G401.6 (cell line): Measurements from ENCODE around the gene HMBS.
"Not testable (repeated sequence)": the region's sequence is repeated elsewhere in the genome, so short reads cannot be mapped to it uniquely, and the experiment has no call there.

Experiments
- FAIRE-seq: peaks from 2 replicates; lab custom pipeline; 2012; peaks lifted over from hg19 to GRCh38; lab: Jason Lieb, UNC

Gene HMBS

DNA sequence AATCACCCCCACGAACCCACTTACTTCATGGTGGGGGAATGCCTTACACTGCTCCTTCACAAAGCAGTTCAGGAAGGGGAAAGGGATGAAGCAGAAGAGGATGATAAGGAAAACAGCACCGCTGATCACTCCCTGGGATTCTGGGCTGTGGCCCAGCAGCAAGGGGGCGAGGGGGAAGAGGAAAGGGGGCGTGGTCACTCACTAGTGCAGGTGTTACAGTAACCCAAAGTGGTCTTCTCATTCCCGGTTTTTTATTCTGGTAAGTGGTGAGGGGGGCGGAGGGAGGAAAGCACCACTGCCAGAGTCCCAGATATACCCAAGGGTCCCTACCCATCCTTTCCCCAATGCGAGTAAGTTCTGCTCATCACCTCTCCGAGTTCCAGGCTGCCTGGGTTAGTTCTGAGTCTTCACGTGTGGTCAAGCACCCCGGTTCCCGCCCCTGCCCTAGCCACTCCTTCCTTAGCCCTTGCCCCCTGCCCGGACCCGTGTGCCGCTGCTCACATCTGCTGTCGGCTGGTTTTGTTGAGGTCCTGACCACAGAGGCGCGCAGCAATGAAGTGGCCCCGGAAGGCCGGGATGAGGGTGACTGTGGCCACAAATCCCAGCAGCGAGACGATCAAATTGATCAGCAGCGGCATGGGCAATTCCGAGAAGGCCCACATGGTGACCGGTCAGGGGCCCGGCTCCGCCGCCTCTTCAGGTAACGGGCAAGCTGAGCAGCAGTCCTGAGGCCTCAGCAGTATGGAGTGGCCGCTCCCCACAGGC lies 16.5 kb downstream of the HMBS start:
- no peak for FAIRE-seq

GRCh38 chr11:119101759-119102423 lies 17.2 kb downstream of the HMBS start, which contains the start of gene DPAGT1:
Gene DPAGT1, minus strand, starts transcription at chr11:119101853. Its CDS starts 198 bp downstream, at chr11:119101655.
- FAIRE-seq: peak; percentile 96

DNA sequence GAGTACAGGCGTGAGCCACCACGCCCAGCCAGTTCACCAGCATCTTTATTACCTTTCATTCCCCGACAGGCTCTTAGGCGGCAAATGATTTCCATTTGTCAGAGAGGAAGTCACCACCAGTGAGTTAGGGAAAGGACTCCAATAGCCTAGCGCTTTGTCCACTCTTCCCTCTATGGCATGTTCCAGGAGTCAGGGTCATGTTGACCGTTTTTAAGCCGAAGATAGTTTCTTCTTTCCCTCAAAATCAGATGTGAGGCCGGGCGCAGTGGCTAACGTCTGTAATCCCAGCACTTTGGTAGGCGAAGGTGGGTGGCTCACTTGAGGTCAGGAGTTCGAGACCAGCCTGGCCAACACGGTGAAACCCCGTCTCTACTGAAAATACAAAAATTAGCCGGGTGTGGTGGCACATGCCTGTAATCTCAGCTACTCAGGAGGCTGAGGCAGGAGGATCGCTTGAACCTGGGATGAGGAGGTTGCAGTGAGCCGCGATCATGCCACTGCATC lies 18.5 kb downstream of the HMBS start:
- not testable (repeated sequence) for FAIRE-seq

- FAIRE-seq: no peak
Observed at GRCh38 chr11:119103793-119104192, 19.1 kb downstream of the HMBS start.

DNA sequence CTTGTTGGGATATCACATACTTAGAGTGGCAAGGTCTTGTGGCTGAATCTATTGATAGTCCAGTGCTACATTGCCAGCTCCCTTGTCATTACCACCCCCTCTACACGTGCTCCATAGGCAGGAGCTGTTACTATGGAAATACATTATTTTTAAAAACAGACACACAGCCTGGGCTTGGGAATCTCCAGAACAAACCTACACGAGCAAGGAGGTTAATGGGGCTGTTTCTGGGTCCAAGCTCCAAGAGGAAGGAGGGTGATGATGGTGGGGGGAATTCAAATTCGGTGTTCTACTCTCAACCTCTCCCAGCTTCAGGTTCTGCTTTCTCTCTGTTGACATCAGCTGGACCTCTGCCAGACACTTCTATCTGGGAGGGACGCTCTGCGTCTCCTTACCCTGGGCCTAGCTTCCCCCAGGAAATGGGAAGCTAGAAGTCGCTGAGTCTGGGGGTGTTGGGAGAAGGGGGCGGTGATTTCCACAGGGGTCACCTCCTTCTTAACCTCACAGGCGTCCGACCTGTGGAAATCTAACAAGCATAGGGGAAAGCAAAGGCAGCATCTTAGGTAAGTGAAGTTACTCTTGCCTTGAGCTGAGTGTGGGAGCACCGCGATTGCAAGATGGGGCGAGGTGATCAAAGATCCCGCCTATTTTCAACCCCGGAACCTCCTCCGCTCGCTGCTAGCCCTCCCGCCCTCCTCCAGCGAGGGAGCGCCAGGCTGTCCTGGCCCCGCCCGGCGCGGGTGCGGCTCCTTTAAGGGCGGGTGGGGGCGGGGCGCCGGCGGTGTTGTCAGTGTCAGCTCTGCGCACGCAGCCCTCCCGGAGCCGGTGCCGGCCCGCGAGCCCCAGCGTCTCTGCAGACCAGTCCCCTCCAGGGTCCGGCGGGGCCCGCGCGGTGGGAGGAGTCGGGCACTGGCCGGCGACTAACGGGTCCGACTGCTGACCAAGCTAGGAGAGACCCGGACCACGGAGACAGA lies 22.2 kb downstream of the HMBS start, which contains the start of gene C2CD2L:
TSS of gene C2CD2L (plus strand) at position 781 of the 974 bp plus-strand sequence. CDS start 398 bp downstream, outside the sequence.
- peak; percentile 30 for FAIRE-seq

GRCh38 chr11:119107538-119108145 lies 23.0 kb downstream of the HMBS start:
- FAIRE-seq: no peak

- FAIRE-seq: no peak
Observed at GRCh38 chr11:119108146-119108856, 23.6 kb downstream of the HMBS start.

GRCh38 chr11:119108857-119109221 lies 24.2 kb downstream of the HMBS start:
- FAIRE-seq: no peak

GRCh38 chr11:119109843-119110242 lies 25.2 kb downstream of the HMBS start:
- FAIRE-seq: no peak

- FAIRE-seq: no peak
Observed at GRCh38 chr11:119110439-119110838, 25.8 kb downstream of the HMBS start.

DNA sequence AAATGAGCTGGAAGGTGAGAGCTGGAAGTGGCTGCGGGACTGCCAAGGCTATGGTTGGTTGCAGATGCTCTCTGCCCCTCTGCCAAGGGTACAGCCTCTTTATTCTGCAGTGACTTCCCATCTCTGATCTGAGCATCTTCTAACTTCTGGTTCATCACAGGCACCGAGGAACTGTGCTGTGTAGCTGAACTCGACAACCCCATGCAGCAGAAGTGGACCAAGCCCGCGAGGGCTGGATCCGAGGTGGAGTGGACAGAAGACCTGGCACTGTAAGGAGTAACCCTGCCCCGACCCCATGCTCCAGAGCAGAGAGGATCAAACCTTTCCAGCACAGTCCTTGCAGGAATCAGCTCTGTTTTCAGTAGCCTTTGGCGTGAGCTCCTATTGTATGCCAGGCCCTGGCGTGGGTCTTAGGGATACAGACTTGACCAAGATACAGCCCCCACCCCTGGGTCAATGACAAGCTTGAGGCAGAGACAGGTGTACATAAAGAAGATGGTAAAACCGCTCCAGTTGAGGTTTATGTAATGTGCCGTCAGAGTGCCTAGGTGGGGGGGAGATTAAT lies 26.8 kb downstream of the HMBS start:
- FAIRE-seq: no peak

- FAIRE-seq: no peak
Observed at GRCh38 chr11:119112314-119113020, 27.8 kb downstream of the HMBS start.

DNA sequence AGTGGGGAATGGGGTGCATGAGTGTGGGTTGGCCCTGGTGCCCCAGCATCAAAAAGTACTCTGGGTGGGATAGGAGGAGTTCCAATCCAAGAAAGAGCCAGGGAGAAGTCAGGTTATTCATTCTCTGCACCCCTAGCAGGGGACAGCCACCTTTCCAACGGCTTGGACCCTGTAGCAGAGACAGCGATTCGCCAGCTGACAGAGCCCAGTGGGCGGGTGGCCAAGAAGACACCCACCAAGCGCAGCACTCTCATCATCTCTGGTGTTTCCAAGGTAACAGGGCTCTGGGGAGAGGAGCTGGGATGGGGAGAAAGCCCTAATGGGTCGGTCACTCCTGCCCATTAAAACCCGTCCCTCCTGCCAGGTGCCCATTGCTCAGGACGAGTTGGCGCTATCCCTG lies 29.0 kb downstream of the HMBS start:
- no peak for FAIRE-seq

DNA sequence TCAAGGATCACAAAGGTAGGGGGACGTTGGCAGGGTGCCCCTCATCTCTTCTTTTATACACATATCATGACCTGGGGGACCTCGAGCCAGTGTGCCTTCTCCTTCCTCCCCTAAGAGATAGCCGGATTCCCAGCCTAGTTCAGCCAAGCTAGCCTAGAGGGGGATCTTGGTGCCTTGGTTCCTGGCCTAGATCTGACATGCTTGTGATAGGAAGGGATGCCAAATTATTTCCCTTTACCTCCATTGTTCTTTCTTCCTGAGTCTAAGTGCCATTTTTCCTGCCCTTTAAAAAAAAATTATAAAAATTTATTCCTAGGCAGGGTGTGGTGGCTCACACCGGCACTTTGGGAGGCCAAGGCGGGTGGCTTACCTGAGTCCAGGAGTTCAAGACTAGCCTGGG lies 29.7 kb downstream of the HMBS start:
- no peak for FAIRE-seq

DNA sequence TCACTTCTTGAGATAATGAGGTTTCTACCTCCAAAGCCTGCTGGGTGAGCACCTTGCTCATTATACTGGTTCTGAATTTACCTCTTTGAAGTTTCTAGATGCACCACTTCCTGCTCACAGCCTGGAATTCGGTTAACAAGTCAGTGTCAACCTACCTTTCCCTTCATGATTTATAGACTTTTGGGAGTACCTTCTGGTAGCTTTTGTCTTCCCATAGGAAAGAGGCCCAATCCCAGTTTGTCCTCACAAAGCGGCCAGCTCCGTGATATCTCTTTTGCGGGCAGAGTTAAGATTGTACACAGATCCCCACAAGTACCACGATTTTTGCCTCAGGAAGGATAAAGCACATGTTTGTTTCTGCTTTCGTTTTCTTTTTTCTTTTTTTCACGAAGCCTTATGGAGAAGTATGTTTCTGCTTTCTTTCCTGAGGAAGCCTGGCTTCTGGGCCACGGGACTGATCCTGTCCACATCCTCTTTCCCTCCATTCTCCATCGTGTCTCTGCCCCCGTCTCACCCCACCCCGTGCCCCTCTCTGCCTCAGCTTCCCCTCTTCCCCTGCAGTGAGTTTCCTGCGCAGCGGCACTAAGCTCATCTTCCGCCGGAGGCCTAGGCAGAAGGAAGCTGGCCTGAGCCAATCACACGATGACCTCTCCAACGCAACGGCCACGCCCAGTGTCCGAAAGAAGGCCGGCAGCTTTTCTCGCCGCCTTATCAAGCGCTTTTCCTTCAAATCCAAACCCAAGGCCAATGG lies 31.0 kb downstream of the HMBS start:
- FAIRE-seq: no peak

- no peak for FAIRE-seq
Observed at GRCh38 chr11:119116235-119116594, 31.5 kb downstream of the HMBS start.

- no peak for FAIRE-seq
Observed at GRCh38 chr11:119116601-119117000, 31.9 kb downstream of the HMBS start.

GRCh38 chr11:119117004-119117706 lies 32.5 kb downstream of the HMBS start:
- FAIRE-seq: no peak

- no peak for FAIRE-seq
Observed at GRCh38 chr11:119118227-119118626, 33.5 kb downstream of the HMBS start.
